Common myeloid progenitor, CD34-positive (primary cell): ENCODE data around the gene UBR2.
A peak's percentile ranks its signal among the peaks of the same experiment; 100 is the strongest.

Experiments used
- CTCF ChIA-PET: fragments of 350-600 bp; sonication (Branson Sonifier 250); formaldehyde crosslinking; loops from one replicate; lab custom pipeline; 2021; ENCODE audit warnings: antibody characterized with exemption; lab: Charles Lee
- POLR2A ChIA-PET: fragments of 350-600 bp; sonication (Branson Sonifier 250); formaldehyde crosslinking; loops from one replicate; lab custom pipeline; 2021; ENCODE audit warnings: antibody characterized with exemption; lab: Charles Lee
- DNase-seq, 3 donors: peaks; one replicate each; pipeline versions ENCODE4 v3.0.0 to v3.0.0-alpha.2; 2013
- H3K27ac ChIP-seq, 2 experiments: 1 replicate in 1 of 2; 2 replicates in 1 of 2; pipeline ENCODE4 v1.7.0; 2013; ENCODE audit warnings: inconsistent platforms in 2 of 2, low read length in 2 of 2, mild to moderate bottlenecking in 2 of 2, low read depth in 1 of 2, moderate library complexity in 1 of 2; ENCODE audit not compliant: severe bottlenecking in 2 of 2, insufficient read depth in 1 of 2, poor library complexity in 1 of 2
- H3K27me3 ChIP-seq, 5 experiments: replicated peaks in 2 of 5; 1 replicate in 3 of 5; 2 replicates in 2 of 5; pipeline versions ENCODE4 v1.6.1 to v1.7.0; 2013; ENCODE audit warnings: low read length in 4 of 5, mild to moderate bottlenecking in 2 of 5, moderate library complexity in 2 of 5, inconsistent platforms in 1 of 5; ENCODE audit not compliant: insufficient read depth in 5 of 5, control insufficient read depth in 4 of 5
- H3K36me3 ChIP-seq, 4 experiments: 1 replicate in 2 of 4; 2 replicates in 2 of 4; pipeline versions ENCODE4 v1.6.1 to v1.7.0; 2013; ENCODE audit warnings: low read length in 3 of 4, control low read depth in 1 of 4, mild to moderate bottlenecking in 1 of 4; ENCODE audit not compliant: control insufficient read depth in 4 of 4, insufficient read depth in 4 of 4
- H3K4me1 ChIP-seq, 4 experiments: 1 replicate in 3 of 4; 2 replicates in 1 of 4; pipeline versions ENCODE4 v1.6.1 to v1.7.1; 2013; ENCODE audit warnings: low read length in 3 of 4, mild to moderate bottlenecking in 3 of 4, control low read depth in 1 of 4, inconsistent platforms in 1 of 4, moderate library complexity in 1 of 4; ENCODE audit not compliant: control insufficient read depth in 4 of 4, insufficient read depth in 4 of 4; ENCODE audit errors: control extremely low read depth in 1 of 4
- H3K4me3 ChIP-seq, 7 experiments: 1 replicate in 4 of 7; 2 replicates in 3 of 7; pipeline versions ENCODE4 v1.5.1 to v1.7.0; 2013; ENCODE audit warnings: mild to moderate bottlenecking in 7 of 7, low read length in 6 of 7, moderate library complexity in 6 of 7, inconsistent platforms in 2 of 7, low read depth in 2 of 7, control low read depth in 1 of 7; ENCODE audit not compliant: insufficient read depth in 4 of 7, control insufficient read depth in 1 of 7; ENCODE audit errors: extremely low read depth in 1 of 7
- H3K9me3 ChIP-seq, 5 experiments: 1 replicate in 4 of 5; 2 replicates in 1 of 5; pipeline versions ENCODE4 v1.6.1 to v1.7.1; 2013; ENCODE audit warnings: low read length in 4 of 5, mild to moderate bottlenecking in 2 of 5, inconsistent platforms in 1 of 5, low read depth in 1 of 5, moderate library complexity in 1 of 5; ENCODE audit not compliant: control insufficient read depth in 4 of 5, insufficient read depth in 2 of 5; ENCODE audit errors: control extremely low read depth in 1 of 5
- WGBS: methylation state at CpG from one replicate; pipeline ENCODE4 v1.1.5; 2013; ENCODE audit not compliant: insufficient coverage; 5-methylcytosine and 5-hydroxymethylcytosine counted together

UBR2 gene

GRCh38 chr6:42714098-42714761 lies 150.4 kb downstream of the UBR2 start:
- 79% methylated on average over 2 of the region's 4 CpGs for WGBS
- Histone ChIP-seq H3K4me1 (no peaks in the 10 kb centered on the region), H3K9me3 (peaks cover 0 to 7% (median 5%) of the 10 kb centered on the region in 5 experiments), H3K4me3 (no peak overlapping the region), H3K27ac (no peak overlapping the region), H3K27me3 (no peaks in the 10 kb centered on the region), H3K36me3 (no peaks in the 10 kb centered on the region)
- peak in 2 of 3 donors; percentile 9 to 13 for DNase-seq
- ChIA-PET POLR2A (no interaction called here), CTCF (interaction anchor here (1.0 to 1.4 kb wide), 2 partner anchors 10 to 602 kb away, joined by 3 to 4 read pairs; no protein-coding TSS in a partner anchor)

GRCh38 chr6:42715871-42716270 lies 152.0 kb downstream of the UBR2 start:
- WGBS, result 100% methylated on average over 3 of the region's 4 CpGs
- H3K9me3 ChIP-seq, result peaks cover 0 to 7% (median 5%) of the 10 kb centered on the region in 5 experiments
- DNase-seq, result no peak
- POLR2A ChIA-PET, result no interaction called here
- no peaks in the 10 kb centered on the region for H3K36me3 ChIP-seq
- H3K27me3 ChIP-seq, result no peaks in the 10 kb centered on the region
- no peak overlapping the region for H3K27ac ChIP-seq
- H3K4me3 ChIP-seq, result no peak overlapping the region
- CTCF ChIA-PET, result interaction anchor here (0.8 kb wide), 1 partner anchor 10 kb away, joined by 3 read pairs; no protein-coding TSS in a partner anchor
- no peaks in the 10 kb centered on the region for H3K4me1 ChIP-seq

- Histone ChIP-seq H3K9me3 (no peaks in the 10 kb centered on the region), H3K4me1 (no peaks in the 10 kb centered on the region), H3K27ac (no peak overlapping the region), H3K36me3 (no peaks in the 10 kb centered on the region), H3K4me3 (no peak overlapping the region), H3K27me3 (no peaks in the 10 kb centered on the region)
- no peak for DNase-seq
- 98% methylated on average over 7 of the region's 8 CpGs for WGBS
- POLR2A ChIA-PET, result no interaction called here
- CTCF ChIA-PET, result interaction anchor here (1.2 to 1.4 kb wide), 2 partner anchors 28 to 57 kb away, joined by 3 read pairs; no protein-coding TSS in a partner anchor
These were observed 156.9 kb downstream of the UBR2 start for GRCh38 chr6:42720739-42721138.

GRCh38 chr6:42722497-42722896 lies 158.7 kb downstream of the UBR2 start, which contains the start of gene PRPH2:
Gene PRPH2 (minus strand): TSS chr6:42722597. CDS start chr6:42722334, 263 bp downstream.
- no peak for DNase-seq

GRCh38 chr6:42724825-42725224 lies 161.0 kb downstream of the UBR2 start:
- DNase-seq, result no peak
- no peak overlapping the region for H3K4me3 ChIP-seq
- H3K27me3 ChIP-seq, result no peaks in the 10 kb centered on the region
- H3K9me3 ChIP-seq, result no peaks in the 10 kb centered on the region
- H3K27ac ChIP-seq, result no peak overlapping the region
- peaks cover 0 to 14% (median 7%) of the 10 kb centered on the region in 4 experiments for H3K4me1 ChIP-seq
- POLR2A ChIA-PET, result no interaction called here
- CTCF ChIA-PET, result interaction anchor here (1.1 to 5.9 kb wide), 5 partner anchors 10 to 58 kb away, joined by 3 to 61 read pairs (median 4); partner anchors contain the start of gene TBCC
- H3K36me3 ChIP-seq, result no peaks in the 10 kb centered on the region

More at GRCh38 chr6:42722497-42722896, 158.7 kb downstream of the UBR2 start, which contains the start of gene PRPH2:
- ChIA-PET POLR2A (interaction anchor here (0.5 kb wide), 1 partner anchor 429 kb away, joined by 5 read pairs; no protein-coding TSS in a partner anchor), CTCF (no interaction called here)
- no peak within 1 kb of the TSS for H3K4me3 ChIP-seq
- 100% methylated on average over 5 of the region's 6 CpGs for WGBS
- no peaks in the 10 kb centered on the region for H3K27me3 ChIP-seq
- no peaks in the 10 kb centered on the region for H3K9me3 ChIP-seq
- no peaks in the 10 kb centered on the region for H3K36me3 ChIP-seq
- peaks cover 0 to 14% (median 7%) of the 10 kb centered on the region in 4 experiments for H3K4me1 ChIP-seq
- no peak within 1 kb of the TSS for H3K27ac ChIP-seq

- ChIA-PET CTCF (interaction anchor here (0.7 to 5.9 kb wide), 16 partner anchors 10 to 159 kb away, joined by 3 to 61 read pairs (median 4); partner anchors contain the start of gene TBCC), POLR2A (interaction anchor here (1.1 to 2.7 kb wide), 2 partner anchors 20 to 57 kb away, joined by 3 to 15 read pairs; partner anchors contain the start of gene TBCC)
- Histone ChIP-seq H3K4me3 (peak overlapping the region in 5 of 7 experiments; percentile 68 to 97 (median 85)), H3K4me1 (peaks cover 0 to 14% (median 7%) of the 10 kb centered on the region in 4 experiments), H3K9me3 (no peaks in the 10 kb centered on the region), H3K36me3 (no peaks in the 10 kb centered on the region), H3K27me3 (no peaks in the 10 kb centered on the region), H3K27ac (peak overlapping the region in 1 of 2 experiments; percentile 77)
- DNase-seq, result no peak
These were observed 162.2 kb downstream of the UBR2 start for GRCh38 chr6:42726026-42726425.
